Endometrium (tissue), 2 donors: ENCODE measurements around the gene GULP1.
"Not testable (repeated sequence)": the region's sequence is repeated elsewhere in the genome, so short reads cannot be mapped to it uniquely, and the experiment has no call there.

Source experiments
- FAIRE-seq: peaks from 2 replicates; lab custom pipeline; 2012; peaks lifted over from hg19 to GRCh38; lab: Jason Lieb, UNC
- donor health status: control.
- donor health status: control.

The GULP1 gene

DNA sequence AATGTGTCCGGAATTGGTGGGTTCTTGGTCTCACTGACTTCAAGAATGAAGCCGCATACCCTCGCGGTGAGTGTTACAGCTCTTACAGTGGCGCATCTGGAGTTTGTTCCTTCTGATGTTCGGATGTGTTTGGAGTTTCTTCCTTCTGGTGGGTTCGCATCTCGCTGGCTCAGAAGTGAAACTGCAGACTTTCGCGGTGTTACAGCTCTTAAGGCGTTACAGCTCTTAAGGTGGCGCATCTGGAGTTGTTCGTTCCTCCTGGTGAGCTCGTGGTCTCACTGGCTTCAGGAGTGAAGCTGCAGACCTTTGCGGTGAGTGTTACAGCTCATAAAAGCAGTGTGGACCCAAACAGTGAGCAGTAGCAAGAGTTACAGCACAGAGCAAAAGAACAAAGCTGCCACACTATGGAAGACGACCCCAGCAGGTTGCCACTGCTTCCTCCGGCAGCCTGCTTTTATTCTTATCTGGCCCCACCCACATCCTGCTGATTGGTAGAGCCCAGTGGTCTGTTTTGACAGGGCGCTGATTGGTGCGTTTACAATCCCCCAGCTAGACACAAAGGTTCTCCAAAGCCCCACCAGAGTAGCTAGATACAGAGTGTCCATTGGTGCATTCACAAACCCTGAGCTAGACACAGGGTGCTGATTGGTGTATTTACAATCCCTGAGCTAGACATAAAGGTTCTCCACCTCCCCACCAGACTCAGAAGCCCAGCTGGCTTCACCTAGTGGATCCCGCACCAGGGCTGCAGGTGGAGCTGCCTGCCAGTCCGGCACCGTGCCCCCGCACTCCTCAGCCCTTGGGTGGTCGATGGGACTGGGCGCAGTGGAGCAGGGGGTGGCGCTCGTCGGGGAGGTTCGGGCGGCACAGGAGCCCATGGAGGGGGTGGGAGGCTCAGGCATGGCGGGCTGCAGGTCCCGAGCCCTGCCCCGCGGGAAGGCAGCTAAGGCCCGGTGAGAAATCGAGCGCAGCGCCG, 314.2 kb downstream of the GULP1 start:
- FAIRE-seq = not testable (repeated sequence)

DNA sequence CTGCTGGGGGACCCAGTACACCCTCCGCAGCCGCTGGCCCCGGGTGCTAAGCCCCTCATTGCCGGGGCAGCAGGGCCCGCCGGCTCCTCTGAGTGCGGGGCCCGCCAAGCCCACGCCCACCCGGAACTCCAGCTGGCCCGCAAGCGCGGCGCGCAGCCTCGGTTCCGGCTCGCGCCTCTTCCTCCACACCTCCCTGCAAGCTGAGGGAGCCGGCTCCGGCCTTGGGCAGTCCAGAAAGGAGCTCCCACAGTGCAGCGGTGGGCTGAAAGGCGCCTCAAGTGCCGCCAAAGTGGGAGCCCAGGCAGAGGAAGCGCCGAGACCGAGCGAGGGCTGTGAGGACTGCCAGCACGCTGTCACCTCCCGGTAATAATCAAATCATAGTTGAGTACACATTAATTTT, 314.9 kb downstream of the GULP1 start:
- not testable (repeated sequence) for FAIRE-seq

DNA sequence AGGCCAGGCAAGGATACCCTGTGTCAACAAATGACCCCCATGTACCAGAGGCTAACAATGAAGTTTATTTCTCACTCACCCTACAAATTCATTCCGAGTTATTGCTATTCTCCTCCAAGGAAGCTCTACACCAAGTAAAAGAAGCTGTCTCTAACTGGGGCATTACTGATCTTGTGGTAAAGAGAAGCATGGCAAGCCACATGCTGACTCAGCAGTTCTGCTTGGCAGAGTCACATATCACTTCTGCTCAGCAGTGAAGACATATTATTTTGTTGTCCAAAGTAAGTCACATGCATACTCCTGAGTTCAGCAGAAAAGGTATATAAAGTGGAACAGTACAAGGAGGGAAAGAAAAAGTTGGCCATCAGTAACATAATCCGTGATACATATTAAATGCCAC, 315.8 kb downstream of the GULP1 start:
- no peak for FAIRE-seq

DNA sequence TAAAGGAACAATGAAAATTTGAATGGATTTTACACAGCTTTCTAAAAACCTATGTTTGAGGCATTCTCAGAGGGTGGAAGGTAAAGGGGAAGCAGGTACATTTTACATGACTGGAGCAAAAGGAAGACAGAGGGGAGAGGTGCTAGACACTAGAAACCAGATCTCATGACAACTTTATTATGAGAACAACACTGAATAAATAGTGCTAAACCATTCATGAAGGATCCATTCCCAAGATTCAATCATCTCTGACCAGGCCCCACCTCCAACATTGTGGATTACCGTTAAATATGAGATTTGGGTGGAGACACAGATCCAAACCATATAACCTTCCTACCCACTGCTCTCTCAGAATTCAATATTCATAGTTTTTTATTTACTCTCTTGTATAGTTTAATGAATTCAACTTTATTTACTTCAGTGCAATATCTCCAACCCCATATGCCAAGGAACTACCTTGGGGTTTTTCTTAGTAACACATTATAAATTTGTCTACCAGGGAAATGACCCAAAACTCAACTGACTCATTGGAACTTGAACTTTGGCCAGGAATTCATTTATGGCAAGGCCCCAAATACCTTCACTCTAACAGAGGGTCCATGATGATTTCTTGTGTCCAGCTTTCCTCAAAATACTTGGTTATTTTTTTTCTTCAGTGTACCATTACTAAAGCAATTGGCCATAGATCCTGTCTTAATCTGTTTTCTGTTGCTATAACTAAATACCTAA, 317.8 kb downstream of the GULP1 start:
- no peak for FAIRE-seq

DNA sequence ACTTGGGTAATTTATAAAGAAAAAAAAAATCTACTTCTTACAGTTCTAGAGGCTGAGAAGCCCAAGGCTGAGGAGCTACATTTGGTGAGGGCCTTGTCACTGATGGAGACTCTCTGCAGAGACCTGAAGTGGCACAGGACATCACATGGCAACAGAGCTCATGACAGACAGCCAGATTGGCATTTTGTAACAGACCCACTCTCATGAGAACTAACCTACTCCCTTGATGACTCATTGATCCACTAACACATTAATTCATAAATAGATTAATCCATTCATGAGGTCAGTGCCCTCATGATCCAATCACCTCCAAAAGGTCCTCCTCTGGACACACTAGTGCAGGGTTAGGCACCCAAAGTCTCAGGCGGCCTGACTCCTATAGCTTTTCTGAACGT, 318.4 kb downstream of the GULP1 start:
- no peak for FAIRE-seq

DNA sequence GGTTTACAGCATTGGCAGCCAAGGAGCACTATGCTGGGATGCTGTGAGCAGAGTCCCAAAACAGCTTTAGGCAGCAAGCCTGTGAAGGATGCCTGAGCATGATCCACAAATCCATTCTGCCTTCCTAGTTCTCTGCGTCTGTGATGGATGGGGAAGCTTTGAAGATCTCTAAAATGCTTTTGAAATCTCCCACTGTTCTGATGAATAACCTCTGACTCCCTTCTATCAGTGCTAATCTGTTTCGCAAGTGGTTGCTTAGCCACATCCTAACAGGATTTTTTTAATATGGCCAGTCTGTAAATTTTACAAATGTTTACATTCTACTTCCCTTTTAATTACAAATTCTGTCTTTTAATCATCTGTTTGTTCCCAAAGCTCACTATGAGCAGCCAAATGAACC, 319.2 kb downstream of the GULP1 start:
- FAIRE-seq = peak; percentile 93

DNA sequence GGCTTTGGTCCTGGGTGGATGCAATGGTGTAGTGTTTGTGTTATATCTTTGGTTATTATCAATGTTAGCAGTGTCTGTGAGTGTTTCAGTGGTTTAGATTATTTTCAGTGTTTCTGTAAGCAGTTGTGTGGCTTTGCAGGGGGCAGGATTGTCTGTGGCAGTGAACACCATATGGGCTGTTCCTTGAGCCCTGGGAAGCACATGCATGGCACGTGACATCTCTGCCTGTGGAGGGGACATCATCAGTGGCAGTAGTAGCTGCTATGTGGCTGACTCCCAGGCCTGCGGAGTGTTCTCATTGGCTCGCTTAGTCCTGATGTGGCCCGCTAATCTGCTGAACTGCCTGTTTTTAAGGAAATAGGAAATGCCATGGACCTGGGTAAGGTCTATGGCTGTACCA, 327.5 kb downstream of the GULP1 start:
- no peak for FAIRE-seq

DNA sequence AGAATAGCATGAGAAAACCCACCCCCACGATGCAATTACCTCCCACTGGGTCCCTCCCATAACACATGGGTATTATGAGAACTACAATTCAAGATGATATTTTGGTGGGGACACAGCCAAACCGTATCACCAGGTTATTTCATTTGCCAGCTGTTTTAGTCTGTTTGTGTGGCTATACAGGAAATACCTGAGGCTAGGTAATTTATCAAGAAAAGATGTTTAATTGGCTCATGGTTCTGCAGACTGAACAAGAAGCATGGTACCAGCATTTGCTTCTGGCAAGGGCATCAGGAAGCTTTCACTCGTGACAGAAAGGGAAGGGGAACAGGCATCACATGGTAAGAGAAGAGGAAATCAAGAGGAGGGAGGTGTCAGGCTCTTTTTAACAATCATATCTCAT, 329.2 kb downstream of the GULP1 start:
- FAIRE-seq = no peak

DNA sequence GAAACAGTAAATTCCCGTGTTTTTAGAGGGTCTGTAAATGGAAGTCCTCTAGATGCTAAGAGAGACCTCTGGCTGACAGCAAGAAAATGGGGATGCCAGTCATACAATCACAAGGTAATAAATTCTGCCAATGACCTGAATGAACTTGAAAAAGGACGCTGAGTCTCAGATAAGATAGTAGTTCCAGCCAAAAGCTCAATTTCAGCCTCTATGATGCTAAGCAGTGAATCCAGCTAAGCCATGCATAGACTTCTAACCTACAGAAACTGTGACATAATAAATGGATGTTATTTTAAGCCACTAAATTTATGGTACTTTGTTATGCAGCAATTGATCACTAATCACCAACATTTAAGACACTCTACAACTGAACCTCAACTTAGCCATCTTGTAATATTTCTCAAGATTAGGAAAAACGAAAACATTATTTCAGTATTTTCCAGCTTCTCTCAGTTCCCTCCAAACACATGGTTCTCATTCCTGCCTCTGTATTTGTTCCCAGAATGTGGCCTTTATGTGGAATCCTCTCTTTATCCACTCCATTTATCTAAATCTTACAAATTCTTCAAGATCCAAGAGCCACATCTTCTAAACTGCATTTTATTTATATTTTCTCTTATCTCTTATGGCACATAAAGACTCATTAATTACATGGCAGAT, 331.1 kb downstream of the GULP1 start:
- FAIRE-seq = no peak

DNA sequence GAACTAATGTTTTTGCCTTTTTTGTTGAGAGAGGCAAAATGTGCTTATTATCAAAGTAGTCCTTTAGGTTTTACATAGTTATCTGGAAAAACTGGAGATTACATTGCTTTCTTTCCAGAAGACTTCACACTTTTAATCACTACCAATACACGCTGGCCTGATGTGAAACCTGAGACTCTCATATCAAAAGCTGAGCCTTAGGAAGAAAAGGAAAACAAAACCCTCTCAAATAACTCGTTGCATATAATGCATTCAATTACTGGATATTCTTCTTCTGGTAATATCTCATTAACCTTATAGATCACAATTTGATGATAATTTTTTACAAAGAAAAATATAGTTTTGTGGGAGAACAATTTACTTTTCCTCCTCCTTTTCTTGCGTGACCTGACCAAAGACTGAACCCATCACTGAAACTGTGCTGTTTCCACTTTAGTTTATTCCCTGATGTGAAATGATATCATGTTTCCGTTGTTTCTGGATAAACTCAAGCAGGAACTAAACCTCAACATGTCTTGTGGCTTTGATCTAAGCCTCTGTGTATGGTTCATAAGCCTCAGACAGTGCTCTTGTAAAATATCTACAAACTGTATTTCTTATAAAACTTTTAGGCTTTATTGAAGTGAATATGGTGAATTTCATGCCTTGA, 332.4 kb downstream of the GULP1 start:
- FAIRE-seq = peak; percentile 94

DNA sequence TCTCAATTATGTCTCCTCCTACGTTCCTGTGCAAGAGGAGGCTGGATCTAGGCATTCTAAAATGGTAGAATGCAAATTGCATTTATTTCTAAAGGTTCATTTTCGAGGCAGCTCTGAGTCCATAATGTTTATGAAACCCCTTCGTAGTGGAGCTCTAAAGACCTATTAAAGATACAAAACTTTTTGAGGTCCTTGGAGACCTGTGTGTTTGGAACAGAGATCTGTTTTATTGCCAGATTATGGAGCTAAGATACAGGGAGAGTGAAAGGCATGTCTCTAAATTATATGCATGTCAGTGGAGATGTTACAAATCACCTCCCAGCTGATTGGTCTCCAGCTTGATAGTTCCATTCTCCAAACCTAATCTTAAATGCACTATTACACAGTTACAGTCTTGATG, 335.8 kb downstream of the GULP1 start:
- FAIRE-seq = no peak

DNA sequence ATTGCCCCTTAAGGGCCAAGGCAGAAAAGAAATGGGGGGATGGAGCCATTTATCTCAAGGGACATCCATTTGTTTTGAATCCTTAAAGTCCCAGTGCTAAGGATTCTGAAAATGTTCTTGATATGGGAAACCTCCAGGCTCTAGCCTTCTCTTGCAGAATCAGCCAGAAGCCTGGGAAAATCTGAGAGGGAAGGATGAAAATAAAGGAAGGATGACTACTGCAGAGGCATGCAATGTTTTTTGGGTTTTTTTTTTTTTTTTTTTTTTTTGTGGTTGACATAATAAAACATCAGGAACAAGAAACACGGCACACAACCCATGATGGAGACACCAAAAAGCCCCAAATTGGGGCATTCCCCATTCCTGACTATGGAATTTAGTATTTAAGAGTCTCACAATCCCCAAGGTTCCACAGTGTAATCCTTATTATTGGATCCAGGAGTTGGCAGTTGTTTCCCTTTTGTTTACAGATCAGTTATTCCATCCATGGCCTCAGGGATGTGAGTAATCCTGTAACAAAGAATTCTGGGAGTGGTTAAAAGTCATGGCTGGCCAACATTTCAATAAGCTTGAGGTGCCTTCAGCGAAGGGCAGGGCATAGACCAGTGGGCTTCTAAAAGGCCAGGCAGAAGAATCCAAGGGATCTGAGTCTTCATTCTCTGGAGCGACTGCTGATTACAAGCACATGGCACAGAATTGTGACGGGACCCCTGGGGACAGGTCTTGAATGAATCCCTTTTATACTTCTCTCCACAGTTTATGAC, 337.5 kb downstream of the GULP1 start:
- no peak for FAIRE-seq

DNA sequence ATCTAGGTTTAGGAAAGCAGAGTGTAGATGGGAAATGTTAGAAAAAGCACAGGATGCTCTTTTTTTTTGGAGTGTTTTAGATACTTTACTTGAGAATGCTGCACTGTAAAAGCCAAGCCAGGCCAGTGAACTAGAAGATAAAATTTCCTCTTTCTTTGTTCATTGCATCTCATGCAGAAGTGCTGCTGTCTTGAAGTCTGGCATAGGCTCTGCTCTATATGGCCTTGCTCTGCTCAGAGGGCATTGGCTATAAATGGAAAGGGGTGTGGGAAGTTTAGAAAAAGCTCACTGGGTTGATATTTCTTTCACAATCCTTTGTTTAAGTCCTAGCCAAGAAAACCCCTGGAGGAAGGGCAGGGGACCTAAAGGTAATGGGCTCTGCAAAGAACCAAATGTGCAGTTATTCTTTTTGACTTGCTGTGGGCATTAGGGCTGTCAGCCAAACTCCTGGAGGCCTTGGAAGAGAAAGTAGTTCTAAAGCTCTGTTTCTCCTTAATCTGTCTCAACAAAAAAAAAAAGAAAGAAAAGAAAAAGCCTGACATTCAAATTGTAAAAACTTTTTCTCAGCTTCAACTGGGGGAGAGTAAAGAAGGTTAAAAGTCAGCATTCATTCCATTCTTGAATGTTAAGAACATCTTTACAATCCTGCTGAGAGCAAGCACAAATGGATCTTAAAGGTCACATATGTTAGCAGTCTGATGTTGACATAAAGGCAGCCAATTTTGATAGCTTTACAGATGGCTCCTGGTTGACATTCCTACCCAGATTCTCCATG, 338.3 kb downstream of the GULP1 start:
- FAIRE-seq = peak; percentile 95

DNA sequence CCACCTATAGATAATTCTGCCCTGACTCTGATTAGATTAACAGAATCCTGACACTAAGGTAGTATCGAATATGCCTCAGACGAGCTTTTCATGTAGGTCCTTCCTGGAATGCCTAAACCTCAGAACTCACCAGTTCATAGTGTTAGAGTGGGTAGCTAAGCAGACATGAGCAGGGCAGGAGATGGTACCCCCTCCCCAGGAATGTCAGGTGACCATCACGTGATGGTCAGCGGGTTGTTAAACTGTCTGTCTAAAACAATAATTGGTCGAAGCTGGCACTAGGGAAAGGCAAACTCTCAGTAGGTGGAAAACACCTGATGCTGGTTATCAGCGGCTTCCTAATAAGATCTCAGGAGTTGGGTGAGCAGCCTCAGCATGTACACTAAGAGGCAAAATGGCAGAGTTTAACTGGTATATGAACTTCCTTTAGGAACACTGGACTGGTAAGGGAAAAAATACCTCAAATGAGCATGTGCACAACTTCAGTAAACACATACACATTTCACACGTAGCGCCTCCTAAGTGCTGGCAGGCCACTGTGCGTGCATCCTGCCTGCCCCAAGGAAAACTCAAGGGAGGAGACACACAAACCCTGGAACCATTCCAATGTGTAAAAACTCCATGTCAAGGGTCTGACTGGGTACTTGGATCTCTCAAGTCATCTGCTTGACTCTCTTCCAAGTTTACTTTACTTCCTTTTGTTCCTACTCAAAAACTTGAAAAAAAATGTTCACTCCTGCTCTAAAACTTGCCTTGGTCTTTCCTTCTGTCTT, 339.5 kb downstream of the GULP1 start:
- no peak for FAIRE-seq

DNA sequence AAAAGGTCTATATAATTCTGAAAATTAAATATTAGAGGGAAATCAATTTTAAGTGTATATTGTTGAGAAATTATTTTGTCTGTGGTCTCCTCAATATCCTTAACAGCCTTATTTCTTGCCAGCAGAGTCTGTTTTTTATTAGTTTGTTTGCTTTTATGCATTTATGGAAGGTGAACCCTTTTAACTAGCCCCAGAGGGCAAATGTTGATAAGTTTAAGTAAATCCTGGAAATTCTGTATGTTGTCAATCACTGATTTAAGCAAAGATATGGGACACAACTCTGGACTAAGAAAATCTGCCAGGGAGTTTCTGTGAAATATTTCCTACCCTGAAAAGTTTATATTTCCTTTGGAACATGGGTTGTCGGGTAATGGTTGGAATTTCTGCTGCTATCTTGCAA, 343.0 kb downstream of the GULP1 start:
- no peak for FAIRE-seq
